Lung (tissue), 12 donors: ENCODE results near the gene NELL2. TPM values are rescaled to one million over a fixed set of nuclear protein-coding genes. Genes with fewer than 3 reads are reported as not detected.

Experiments used
- ATAC-seq: fragments of 200-7000 bp; cut with Tn5 transposase; one replicate; pipeline ENCODE4 v1.9.1; 2020; ENCODE audit warnings: moderate number of reproducible peaks; ENCODE audit not compliant: insufficient read depth, low FRiP score
- DNase-seq, 3 donors: peaks; one replicate each; pipeline ENCODE4 v3.0.0-alpha.2; 2013 to 2017
- H3K27ac ChIP-seq, 2 donors: one replicate each; pipeline ENCODE4 v1.5.1; 2013; ENCODE audit warnings: mild to moderate bottlenecking in 2 of 2, moderate library complexity in 2 of 2, control low read depth in 1 of 2, inconsistent platforms in 1 of 2, low read depth in 1 of 2, low read length in 1 of 2
- H3K27me3 ChIP-seq, 3 donors: one replicate each; pipeline ENCODE4 v1.5.1; 2013; ENCODE audit warnings: low read length in 2 of 3; ENCODE audit not compliant: control insufficient read depth in 3 of 3, insufficient read depth in 3 of 3
- H3K36me3 ChIP-seq, 4 donors: one replicate each; pipeline ENCODE4 v1.5.1; 2013; ENCODE audit warnings: low read length in 4 of 4, mild to moderate bottlenecking in 1 of 4, moderate library complexity in 1 of 4; ENCODE audit not compliant: control insufficient read depth in 4 of 4, insufficient read depth in 4 of 4
- H3K4me1 ChIP-seq, 5 donors: one replicate each; pipeline ENCODE4 v1.5.1; 2013; ENCODE audit warnings: low read length in 5 of 5, mild to moderate bottlenecking in 2 of 5, moderate library complexity in 1 of 5; ENCODE audit not compliant: control insufficient read depth in 5 of 5, insufficient read depth in 5 of 5
- H3K4me3 ChIP-seq: one replicate; pipeline ENCODE4 v1.5.1; 2013; ENCODE audit warnings: mild to moderate bottlenecking, control low read depth, moderate library complexity
- H3K9ac ChIP-seq, 2 donors: one replicate each; pipeline ENCODE4 v1.5.1; 2013; ENCODE audit warnings: low read length in 2 of 2, control low read depth in 1 of 2; ENCODE audit not compliant: insufficient read depth in 1 of 2
- H3K9me3 ChIP-seq, 4 donors: one replicate each; pipeline ENCODE4 v1.5.1; 2013; ENCODE audit warnings: low read length in 3 of 4, mild to moderate bottlenecking in 1 of 4, moderate library complexity in 1 of 4; ENCODE audit not compliant: control insufficient read depth in 4 of 4, insufficient read depth in 3 of 4
- CTCF ChIP-seq: IDR thresholded peaks from 2 replicates; pipeline ENCODE4 v1.5.1; 2012; ENCODE audit warnings: mild to moderate bottlenecking; ENCODE audit errors: control extremely low read depth, extremely low read depth
- WGBS, 2 donors: extraction: QIAGEN DNeasy Blood & Tissue Kit; methylation state at CpG; one replicate each; pipeline ENCODE4 v1.1.7; 2013; 5-methylcytosine and 5-hydroxymethylcytosine counted together
- polyA plus RNA-seq, 2 donors: library from polyadenylated mRNA; stranded (reverse); fragments of 200-250 nt; gene quantifications; one replicate each; pipeline ENCODE4 v1.2.1, GENCODE V29; 2013
- total RNA-seq, 2 donors: library from RNA; depleted of rRNA in 1 of 2; stranded (reverse); fragments of >200 nt in 1 of 2; gene quantifications; one replicate each; pipeline ENCODE4 v1.2.1, GENCODE V29; 2014 to 2021
- donor health status: control.
- donor health status: control.
- donor health status: Bipolar disorder and iron deficiency.
- donor health status: healthy.
- donor health status: DM: yes; HTN: yes; CAD: no.

The NELL2 gene
- total and polyA plus RNA-seq, 4 donors: 2.2 to 15.9 (median 8.6) TPM

GRCh38 chr12:44668443-44668842, 207.7 kb downstream of the NELL2 start:
- Histone ChIP-seq H3K9ac (no peak overlapping the region), H3K27me3 (no peaks in the 10 kb centered on the region), H3K9me3 (peaks cover 0 to 7% (median 1%) of the 10 kb centered on the region in 4 donors), H3K4me1 (no peaks in the 10 kb centered on the region), H3K36me3 (no peaks in the 10 kb centered on the region), H3K27ac (no peak overlapping the region), H3K4me3 (no peak overlapping the region)
- ATAC-seq (no peak), DNase-seq (no peak)
- 94 to 95% methylated on average over 4 of the region's 4 CpGs for WGBS, 2 donors
- no peak for TF ChIP-seq CTCF

- no peak overlapping the region for H3K4me3 ChIP-seq
- no peak overlapping the region for H3K27ac ChIP-seq
- peaks cover 0 to 7% (median 1%) of the 10 kb centered on the region in 4 donors for H3K9me3 ChIP-seq
- DNase-seq (no peak), ATAC-seq (no peak)
- H3K36me3 ChIP-seq: no peaks in the 10 kb centered on the region
- H3K27me3 ChIP-seq: no peaks in the 10 kb centered on the region
- WGBS, 2 donors: 78 to 81% methylated on average over 4 of the region's 4 CpGs
- no peak overlapping the region for H3K9ac ChIP-seq
- TF ChIP-seq CTCF: no peak
- peaks cover 0 to 4% (median 0%) of the 10 kb centered on the region in 5 donors for H3K4me1 ChIP-seq
Observed at GRCh38 chr12:44667461-44667860, 208.7 kb downstream of the NELL2 start.

DNA sequence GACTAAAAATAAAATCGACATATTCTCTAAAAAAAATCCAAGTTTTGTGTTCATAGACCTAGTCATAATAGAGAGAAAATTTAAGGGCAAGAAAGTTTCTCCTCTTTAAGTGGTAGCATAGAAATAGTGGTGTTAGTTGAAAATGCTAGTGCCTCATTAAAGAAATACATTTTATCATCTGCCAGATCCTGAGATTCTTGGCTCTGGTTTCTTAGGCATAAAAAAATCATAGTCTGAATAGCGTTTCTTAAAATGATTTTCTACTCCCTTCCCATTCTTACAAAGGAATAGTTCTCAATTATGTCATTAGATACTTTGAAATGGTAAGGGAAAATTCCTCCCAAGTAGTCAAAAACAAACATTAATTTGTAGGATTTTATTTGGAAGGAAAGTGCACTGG, 212.8 kb downstream of the NELL2 start:
- ATAC-seq: no peak
- no peak overlapping the region for H3K27ac ChIP-seq
- no peak for TF ChIP-seq CTCF
- H3K27me3 ChIP-seq: no peaks in the 10 kb centered on the region
- H3K9ac ChIP-seq: no peak overlapping the region
- 83 to 87% methylated on average over 2 of the region's 2 CpGs for WGBS, 2 donors
- H3K9me3 ChIP-seq: peaks cover 0 to 4% (median 0%) of the 10 kb centered on the region in 4 donors
- no peaks in the 10 kb centered on the region for H3K36me3 ChIP-seq
- H3K4me3 ChIP-seq: no peak overlapping the region
- peak in 2 of 3 donors; percentile 27 to 53 for DNase-seq
- peaks cover 0 to 4% (median 0%) of the 10 kb centered on the region in 5 donors for H3K4me1 ChIP-seq

GRCh38 chr12:44655846-44656245, 220.3 kb downstream of the NELL2 start:
- Histone ChIP-seq H3K27ac (no peak overlapping the region), H3K27me3 (no peaks in the 10 kb centered on the region), H3K9me3 (peaks cover 0 to 4% (median 0%) of the 10 kb centered on the region in 4 donors), H3K9ac (no peak overlapping the region), H3K4me1 (peaks cover 0 to 16% (median 0%) of the 10 kb centered on the region in 5 donors), H3K36me3 (no peaks in the 10 kb centered on the region), H3K4me3 (no peak overlapping the region)
- no peak for DNase-seq
- TF ChIP-seq CTCF: no peak
- ATAC-seq: no peak
